HG03558 (cell line): ENCODE data around the gene TRIM28.

Source experiments
- ATAC-seq: cut with Tn5 transposase; IDR thresholded peaks from one replicate; pipeline ENCODE4 v1.9.1; 2021; ENCODE audit warnings: moderate number of reproducible peaks; ENCODE audit not compliant: unreplicated experiment; ENCODE audit errors: extremely low read depth

The TRIM28 gene

GRCh38 chr19:58547323-58548312 is 3.8 kb downstream of the TRIM28 start:
- no peak for ATAC-seq

DNA sequence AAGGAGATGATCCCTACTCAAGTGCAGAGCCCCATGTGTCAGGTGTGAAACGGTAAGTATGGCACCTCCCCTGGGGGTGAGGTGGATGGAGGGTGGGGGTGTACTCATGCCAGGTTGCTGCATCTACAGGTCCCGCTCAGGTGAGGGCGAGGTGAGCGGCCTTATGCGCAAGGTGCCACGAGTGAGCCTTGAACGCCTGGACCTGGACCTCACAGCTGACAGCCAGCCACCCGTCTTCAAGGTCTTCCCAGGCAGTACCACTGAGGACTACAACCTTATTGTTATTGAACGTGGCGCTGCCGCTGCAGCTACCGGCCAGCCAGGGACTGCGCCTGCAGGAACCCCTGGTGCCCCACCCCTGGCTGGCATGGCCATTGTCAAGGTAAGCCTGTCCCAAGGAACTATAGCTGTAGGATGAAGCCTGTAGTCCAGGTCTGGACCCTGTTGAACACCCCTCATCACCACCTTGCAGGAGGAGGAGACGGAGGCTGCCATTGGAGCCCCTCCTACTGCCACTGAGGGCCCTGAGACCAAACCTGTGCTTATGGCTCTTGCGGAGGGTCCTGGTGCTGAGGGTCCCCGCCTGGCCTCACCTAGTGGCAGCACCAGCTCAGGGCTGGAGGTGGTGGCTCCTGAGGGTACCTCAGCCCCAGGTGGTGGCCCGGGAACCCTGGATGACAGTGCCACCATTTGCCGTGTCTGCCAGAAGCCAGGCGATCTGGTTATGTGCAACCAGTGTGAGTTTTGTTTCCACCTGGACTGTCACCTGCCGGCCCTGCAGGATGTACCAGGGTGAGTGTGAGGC is 5.2 kb downstream of the TRIM28 start:
- no peak for ATAC-seq

DNA sequence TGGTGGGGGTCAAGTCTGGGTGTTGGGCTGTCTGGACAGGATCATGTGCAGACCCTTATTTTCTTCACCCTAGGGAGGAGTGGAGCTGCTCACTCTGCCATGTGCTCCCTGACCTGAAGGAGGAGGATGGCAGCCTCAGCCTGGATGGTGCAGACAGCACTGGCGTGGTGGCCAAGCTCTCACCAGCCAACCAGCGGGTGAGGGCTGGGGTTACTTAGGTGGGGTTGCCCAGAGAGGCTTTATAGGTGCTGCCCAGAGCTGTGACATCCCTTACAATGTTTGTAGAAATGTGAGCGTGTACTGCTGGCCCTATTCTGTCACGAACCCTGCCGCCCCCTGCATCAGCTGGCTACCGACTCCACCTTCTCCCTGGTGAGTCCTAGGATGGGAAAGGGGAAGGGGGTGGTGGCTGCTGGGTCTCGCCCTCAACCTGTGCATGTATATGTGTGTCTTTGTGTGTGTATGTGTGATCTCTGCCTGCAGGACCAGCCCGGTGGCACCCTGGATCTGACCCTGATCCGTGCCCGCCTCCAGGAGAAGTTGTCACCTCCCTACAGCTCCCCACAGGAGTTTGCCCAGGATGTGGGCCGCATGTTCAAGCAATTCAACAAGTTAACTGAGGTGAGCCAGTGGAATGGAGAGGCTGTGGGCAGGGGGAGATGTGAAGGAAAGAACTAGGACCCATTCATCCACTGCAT is 5.9 kb downstream of the TRIM28 start:
- ATAC-seq, result no peak

DNA sequence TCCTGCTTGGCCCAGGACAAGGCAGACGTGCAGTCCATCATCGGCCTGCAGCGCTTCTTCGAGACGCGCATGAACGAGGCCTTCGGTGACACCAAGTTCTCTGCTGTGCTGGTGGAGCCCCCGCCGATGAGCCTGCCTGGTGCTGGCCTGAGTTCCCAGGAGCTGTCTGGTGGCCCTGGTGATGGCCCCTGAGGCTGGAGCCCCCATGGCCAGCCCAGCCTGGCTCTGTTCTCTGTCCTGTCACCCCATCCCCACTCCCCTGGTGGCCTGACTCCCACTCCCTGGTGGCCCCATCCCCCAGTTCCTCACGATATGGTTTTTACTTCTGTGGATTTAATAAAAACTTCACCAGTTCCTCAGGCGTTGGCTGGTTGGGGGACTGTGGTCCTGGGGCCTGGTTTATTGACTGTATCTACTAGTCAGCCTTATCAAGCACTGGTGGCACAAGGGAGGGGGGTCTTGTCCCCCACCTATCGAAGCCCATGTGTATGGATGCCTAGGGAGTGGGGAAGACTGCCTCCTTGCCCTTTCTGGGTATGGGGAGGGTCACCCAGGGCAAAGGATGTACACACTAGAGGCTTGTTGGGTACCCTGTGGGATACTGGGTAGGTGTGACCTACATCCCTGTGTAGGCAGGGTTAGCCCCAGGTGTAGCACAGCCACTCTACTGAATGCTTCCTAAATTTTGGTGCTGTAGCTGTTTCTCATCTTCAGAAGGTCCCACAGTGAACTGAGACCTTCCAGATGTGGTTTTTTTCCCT is 6.7 kb downstream of the TRIM28 start:
- no peak for ATAC-seq

- no peak for ATAC-seq
Observed at GRCh38 chr19:58551123-58551497, 7.2 kb downstream of the TRIM28 start.

GRCh38 chr19:58551577-58552471 is 8.0 kb downstream of the TRIM28 start:
- ATAC-seq, result no peak

GRCh38 chr19:58552655-58553054 is 8.8 kb downstream of the TRIM28 start:
- no peak for ATAC-seq

DNA sequence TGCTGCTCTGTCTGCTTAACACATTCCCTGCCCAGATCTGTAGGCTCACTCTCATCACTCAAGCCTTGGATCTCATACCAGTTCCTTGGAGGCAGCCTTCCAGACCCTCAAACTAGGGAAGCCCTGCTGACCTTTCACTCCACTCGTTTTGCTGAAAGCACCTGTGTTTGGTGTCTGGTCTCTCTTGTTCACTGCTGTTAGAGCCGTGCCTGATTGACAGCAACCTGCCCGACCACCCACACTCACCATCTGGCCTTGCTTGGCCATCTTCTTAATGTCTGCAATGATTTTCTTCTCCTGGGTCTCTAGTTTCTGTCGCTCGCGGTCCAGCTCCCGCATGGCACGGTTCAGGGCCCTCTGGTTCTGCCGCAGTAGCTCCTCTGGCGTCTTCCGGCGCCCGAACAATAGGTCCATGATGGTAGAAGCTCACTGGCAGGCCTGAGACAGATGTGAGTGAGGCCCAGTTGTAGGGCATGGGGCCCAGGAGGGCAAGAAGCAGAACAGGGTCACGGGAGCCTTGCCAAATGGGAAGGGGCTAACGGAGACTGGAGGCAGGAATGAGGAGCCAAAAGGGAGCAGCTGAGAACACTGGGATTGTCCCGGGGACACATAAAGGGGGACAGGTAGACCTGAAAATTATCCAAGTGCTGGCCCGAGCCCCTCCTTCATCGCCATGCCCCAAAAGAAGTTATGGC is 10.1 kb downstream of the TRIM28 start:
- no peak for ATAC-seq

GRCh38 chr19:58554494-58555368 is 10.9 kb downstream of the TRIM28 start, which contains the start of gene CHMP2A:
Gene CHMP2A, minus strand, starts transcription at chr19:58555105. Its CDS starts 893 bp downstream, at chr19:58554212.
- ATAC-seq, result no peak

DNA sequence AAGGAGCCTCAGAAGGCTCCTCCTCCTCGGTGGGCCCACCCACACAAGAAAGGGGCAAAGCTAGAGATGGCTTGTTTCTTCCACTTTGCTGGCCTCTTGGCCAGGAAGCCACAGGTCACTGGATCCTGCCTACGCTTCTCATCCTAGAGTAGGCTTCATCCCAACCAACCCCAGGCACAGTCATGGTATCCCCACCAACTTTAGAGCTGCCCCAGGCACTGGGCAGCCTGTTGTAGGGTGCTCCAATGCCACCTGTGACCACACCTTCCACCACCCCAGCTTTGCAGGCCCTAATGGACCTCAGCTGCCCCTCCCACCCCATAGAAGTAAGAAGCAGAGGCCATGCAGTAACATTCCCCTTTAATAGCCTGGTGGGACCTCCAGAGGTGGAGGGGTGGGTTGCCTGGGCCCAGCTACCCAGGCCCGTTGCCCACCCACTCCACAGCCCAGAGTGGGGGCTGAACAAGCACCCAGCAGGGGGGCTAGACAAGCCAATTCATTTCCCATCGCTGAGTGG is 11.6 kb downstream of the TRIM28 start:
- ATAC-seq, result no peak

DNA sequence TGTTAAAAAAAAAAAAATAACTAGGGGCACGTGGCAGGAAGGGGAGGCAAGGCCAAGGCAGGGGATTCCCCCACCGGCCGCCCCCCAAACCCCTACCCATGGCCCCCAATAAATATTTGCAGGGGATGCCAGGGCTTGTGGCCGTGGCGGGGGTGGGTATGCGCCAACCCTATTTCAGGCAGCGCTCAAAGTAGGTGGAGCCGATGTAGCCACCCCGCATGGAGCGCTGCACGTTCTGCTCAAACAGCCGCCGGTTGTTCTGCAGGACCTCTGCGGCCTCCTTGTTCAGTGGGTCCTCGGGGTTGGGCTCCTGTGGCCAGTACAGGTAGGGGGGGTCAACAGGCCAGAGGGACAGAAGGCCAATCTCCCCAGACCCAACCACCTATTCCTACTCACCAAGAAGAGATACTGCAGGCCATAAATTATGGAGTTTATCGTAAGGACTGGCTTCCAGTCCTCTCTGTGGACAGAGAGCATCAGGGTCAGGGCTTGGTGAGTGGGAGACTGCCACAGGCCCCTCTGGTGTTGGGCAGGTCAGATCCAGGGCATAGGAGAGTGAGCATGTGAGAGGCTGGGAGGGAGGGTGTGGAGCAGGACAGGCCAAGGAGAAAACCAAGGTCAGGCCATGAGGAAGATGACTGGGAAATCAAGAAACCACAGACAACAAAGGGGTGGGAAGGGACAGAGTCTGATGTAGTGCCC is 12.2 kb downstream of the TRIM28 start:
- no peak for ATAC-seq

DNA sequence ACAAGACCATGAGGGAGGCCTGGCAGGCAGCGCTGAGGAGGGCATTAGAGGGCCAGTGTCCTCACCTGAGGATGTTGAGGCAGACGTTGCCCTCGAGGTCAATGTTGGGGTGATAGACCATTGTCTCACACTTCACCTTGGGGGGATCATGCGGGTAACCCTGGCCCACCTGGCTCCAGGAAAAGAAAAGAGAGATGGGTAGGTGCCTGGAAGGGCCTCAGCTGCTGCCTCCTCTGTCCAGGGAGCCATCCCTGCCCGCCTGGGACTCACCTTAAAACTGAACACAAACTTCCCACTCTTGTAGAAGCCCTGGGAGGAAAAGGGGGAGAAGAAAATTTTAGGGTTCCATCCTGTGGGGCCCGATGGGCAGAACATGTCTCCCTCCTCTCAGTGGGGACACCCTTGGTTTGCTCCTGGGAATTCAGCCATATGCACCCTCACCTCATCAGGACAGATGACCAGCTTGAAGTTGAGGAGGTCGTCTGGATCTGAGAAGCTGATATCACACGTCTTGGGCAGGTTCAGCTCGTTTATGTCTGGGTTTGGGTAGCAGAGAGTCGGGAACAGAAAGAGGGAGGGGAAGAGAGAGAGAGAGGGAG is 12.9 kb downstream of the TRIM28 start:
- ATAC-seq, result no peak

DNA sequence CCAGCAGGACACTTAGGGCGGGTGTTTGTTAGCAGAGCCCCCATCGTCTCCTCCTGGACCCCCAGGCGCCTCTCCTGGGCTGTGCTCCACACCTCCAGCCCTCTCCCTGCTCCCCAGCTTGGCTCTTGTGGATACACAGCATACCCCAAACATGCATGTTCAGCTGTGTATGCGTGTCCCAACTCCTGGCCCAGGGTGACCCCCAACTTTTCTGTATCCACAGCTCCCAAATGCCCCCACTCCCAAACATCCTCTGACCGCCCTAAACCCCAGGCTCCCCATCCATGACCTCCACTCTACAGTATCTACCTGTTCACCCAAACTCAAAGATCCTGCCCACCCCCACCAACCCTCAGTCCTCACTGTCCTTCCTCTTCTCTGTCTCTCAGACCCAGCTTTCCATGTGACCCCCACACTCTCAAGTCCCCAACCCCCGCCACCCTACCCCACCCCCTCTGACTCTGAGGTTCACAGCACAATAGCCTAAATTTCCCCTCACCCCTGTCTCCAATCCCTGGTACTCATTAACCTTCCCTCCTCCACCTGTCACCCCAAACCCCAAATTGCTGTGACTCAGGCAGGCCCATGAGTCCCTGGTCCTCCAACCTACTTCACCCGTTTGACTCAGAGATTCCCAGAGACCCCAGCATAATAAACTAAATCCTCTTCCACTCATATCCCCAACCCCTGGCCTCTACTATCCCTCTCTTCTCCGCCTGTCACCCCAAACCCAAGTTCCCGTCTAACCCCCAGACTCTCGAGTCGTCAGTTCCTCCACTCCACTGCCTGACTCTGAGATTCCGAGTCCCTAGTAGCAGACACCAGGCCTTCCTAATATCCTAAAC is 13.6 kb downstream of the TRIM28 start:
- ATAC-seq, result no peak

- ATAC-seq, result no peak
Observed at GRCh38 chr19:58558066-58558622, 14.3 kb downstream of the TRIM28 start, which contains the start of gene UBE2M. Gene UBE2M, minus strand, starts transcription at chr19:58558611. Its CDS starts 230 bp downstream, at chr19:58558381.
